Cardiac fibroblast (primary cell): ENCODE results near the gene OR9A2.

Experiments used
- DNase-seq, 2 donors: peaks; one replicate each; pipeline versions ENCODE4 v3.0.0 to v3.0.0-alpha.2; 2010; ENCODE audit warnings: low read depth in 2 of 2
- H3K4me3 ChIP-seq, 2 donors: replicated peaks in 1 of 2; 1 replicate in 1 of 2; 2 replicates in 1 of 2; pipeline ENCODE4 v1.5.1; 2011; ENCODE audit warnings: low read depth in 2 of 2, low read length in 2 of 2, mild to moderate bottlenecking in 2 of 2, moderate library complexity in 1 of 2
- TF ChIP-seq, protein P1 (sequence below): IDR thresholded peaks from one replicate; pipeline ENCODE4 v1.5.1; 2011; ENCODE audit warnings: low read depth, mild to moderate bottlenecking, low read length, inconsistent platforms

Gene OR9A2

DNA sequence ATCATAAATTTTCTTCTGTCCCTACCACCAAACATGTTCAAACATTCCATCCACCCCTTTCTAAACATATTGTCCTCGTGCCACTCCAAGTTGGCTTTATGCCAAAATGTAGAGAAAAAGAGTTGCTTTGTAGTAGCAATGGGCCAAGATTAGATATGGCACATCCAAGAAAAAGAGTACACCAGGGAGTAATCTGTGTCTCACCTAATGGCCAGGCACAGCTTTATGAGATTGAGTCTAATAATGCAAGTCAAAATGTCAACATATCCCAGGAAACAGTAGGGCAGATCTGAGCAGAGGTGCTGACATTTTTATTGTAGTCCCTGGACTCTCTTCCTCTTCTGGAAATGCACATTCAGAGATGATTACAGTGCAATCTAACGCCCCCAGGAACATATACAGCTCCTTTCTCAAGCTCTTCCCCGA is 19.5 kb upstream of the OR9A2 start:
- no peak for DNase-seq
- TF ChIP-seq, protein P1, sequence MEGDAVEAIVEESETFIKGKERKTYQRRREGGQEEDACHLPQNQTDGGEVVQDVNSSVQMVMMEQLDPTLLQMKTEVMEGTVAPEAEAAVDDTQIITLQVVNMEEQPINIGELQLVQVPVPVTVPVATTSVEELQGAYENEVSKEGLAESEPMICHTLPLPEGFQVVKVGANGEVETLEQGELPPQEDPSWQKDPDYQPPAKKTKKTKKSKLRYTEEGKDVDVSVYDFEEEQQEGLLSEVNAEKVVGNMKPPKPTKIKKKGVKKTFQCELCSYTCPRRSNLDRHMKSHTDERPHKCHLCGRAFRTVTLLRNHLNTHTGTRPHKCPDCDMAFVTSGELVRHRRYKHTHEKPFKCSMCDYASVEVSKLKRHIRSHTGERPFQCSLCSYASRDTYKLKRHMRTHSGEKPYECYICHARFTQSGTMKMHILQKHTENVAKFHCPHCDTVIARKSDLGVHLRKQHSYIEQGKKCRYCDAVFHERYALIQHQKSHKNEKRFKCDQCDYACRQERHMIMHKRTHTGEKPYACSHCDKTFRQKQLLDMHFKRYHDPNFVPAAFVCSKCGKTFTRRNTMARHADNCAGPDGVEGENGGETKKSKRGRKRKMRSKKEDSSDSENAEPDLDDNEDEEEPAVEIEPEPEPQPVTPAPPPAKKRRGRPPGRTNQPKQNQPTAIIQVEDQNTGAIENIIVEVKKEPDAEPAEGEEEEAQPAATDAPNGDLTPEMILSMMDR, result no peak
- H3K4me3 ChIP-seq, result no peak overlapping the region

DNA sequence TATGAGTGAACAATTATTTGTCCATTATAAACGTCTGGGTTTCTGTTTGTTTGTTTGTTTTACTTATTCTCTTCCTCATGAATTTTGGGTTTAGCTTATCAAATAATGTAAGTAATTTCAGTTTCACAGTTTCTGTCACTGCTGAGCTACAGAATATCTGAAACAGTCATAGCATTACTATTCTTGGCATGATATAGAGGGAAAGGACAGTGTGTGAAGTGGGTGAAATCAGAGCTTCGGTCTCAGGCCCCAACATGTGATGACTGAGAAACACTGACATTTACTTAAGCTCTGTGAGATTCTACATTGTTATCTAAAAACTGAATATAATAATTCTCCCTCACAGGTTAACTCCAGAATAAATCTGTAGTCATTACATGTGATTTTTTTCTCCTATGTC is 16.5 kb upstream of the OR9A2 start:
- peak; percentile 14 to 62 for DNase-seq
- no peak overlapping the region for H3K4me3 ChIP-seq
- TF ChIP-seq, protein P1, result no peak

DNA sequence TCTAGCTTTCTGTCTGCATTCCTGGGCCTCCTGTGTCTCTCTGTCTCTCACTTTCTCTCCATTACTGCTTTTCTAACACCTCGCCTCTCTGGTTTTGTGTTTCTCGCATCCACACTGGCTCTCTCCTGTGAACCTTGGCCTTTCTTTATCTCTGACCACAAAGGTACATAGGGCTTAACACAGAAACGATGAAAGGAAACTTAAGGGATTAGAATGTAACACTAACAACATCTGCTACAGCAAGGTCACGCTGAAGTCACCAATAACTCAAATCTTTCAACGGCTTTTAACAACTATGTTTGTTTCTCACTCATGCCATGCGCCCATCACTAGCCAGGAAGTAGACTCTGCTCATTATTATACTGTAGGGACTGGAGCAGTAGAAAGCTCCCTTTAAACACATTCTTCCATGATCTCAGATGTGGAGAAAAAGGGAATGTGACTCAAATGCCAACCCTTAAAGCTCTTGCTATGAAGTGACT is 15.9 kb upstream of the OR9A2 start:
- DNase-seq, result no peak
- TF ChIP-seq, protein P1, result no peak
- H3K4me3 ChIP-seq, result no peak overlapping the region

DNA sequence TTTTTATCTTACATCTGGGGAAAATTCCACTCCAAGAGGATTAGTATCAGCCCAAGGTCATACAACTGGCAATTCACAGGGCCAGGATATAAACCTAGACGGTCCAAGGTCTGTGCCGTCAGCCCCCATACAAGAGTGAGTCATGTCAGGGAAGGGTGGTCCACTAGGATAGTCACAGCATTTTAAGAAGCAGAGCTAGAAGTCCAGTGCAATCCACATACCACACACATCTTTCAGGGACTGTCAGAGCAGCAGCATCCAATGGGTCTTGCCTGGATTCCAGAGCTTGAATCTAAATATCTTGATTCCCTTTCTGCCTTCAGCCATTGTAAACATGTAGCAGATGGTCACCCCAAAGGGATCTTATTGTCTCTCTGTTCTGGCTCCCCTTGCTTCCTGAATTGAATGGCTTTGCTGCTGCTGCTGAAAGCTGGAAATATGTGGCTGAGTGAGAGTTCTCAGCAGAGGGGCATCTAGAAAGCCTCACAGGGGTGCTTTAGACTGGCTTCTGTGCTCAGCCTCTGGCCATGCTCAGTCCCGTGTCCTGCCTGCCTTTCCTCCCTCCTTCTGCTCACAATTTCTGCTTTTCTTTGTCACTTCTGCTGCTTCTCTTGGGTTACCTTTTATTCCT is 15.3 kb upstream of the OR9A2 start:
- no peak overlapping the region for H3K4me3 ChIP-seq
- TF ChIP-seq, protein P1, result no peak
- DNase-seq, result no peak

DNA sequence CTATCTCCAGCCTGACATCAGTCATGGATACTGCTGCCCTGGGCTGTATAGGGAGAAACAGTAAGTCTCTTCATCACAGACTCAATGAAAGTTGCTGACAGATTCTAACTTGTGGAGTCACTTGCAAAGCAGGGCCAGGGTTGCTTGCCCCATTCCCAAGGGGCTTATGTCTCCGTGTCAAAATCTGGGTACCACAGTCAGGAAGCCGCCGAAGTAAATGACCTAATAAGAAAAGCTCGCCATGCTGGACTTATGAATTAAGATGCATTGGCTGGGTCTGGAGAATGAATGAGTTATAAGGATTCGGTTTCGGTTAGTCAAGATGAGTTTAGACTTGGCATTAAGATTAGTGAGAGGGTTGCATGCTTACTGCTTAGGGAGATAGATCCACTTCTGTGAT is 14.4 kb upstream of the OR9A2 start:
- DNase-seq, result no peak
- TF ChIP-seq, protein P1, result no peak
- no peak overlapping the region for H3K4me3 ChIP-seq

- TF ChIP-seq, protein P1, result no peak
Observed at GRCh38 chr7:143040209-143040715, 13.3 kb upstream of the OR9A2 start.

GRCh38 chr7:143038635-143039034 is 11.7 kb upstream of the OR9A2 start:
- TF ChIP-seq, protein P1, result no peak
- no peak overlapping the region for H3K4me3 ChIP-seq
- no peak for DNase-seq

More at GRCh38 chr7:143040209-143040715, 13.3 kb upstream of the OR9A2 start:
- no peak overlapping the region for H3K4me3 ChIP-seq
- no peak for DNase-seq
